Fibroblast of villous mesenchyme (primary cell): ENCODE results near the gene PRSS2. TPM values are rescaled to one million over a fixed set of nuclear protein-coding genes. Genes with fewer than 3 reads are reported as not detected.
"Not testable (repeated sequence)": the region's sequence is repeated elsewhere in the genome, so short reads cannot be mapped to it uniquely, and the experiment has no call there.

Experiments used
- DNase-seq: peaks from one replicate; pipeline ENCODE4 v3.0.0-alpha.2; 2010; ENCODE audit warnings: low read depth
- H3K4me3 ChIP-seq: 2 replicates; pipeline ENCODE4 v1.5.1; 2011; ENCODE audit warnings: low read depth, mild to moderate bottlenecking, low read length
- CTCF ChIP-seq: IDR thresholded peaks from 2 replicates; pipeline ENCODE4 v1.5.1; 2012; ENCODE audit warnings: low read depth, mild to moderate bottlenecking, low read length; ENCODE audit not compliant: insufficient read depth
- total RNA-seq: library from RNA; depleted of rRNA; stranded (reverse); fragments of >200 nt; gene quantifications from 2 replicates; pipeline ENCODE4 v1.2.3, GENCODE V29; 2012

Gene PRSS2
- total RNA-seq, 1 donor, result not detected

DNA sequence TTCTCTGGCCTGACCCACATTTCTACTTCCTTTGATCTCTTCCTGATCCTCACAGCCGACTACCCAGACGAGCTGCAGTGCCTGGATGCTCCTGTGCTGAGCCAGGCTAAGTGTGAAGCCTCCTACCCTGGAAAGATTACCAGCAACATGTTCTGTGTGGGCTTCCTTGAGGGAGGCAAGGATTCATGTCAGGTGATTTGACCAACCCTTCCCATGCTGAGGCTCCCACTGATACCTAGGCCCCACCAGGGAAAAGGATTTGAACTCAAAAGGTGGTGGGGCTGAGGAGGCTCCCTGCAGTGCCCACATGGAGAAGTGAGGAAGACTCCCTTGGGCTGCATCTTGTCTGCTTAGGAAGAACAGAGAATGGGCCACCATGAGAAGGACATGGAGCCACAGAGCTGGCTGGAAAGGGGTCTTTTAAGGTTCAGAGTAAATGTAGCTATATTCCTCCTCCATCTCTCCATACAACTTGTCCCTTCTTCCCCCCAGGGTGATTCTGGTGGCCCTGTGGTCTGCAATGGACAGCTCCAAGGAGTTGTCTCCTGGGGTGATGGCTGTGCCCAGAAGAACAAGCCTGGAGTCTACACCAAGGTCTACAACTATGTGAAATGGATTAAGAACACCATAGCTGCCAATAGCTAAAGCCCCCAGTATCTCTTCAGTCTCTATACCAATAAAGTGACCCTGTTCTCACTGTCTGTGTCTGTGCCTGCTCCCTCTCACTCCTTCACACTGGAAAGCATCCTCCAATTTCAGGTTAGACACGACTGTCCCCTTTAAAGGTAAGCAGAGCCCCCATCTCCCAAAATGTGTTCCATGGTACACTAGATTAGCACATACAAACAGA lies 18.2 kb upstream of the PRSS2 start:
- no peak for DNase-seq
- TF ChIP-seq CTCF, result no peak

GRCh38 chr7:142753366-142753765 lies 17.4 kb upstream of the PRSS2 start:
- DNase-seq, result no peak
- no peak for TF ChIP-seq CTCF
- H3K4me3 ChIP-seq, result no peak overlapping the region

More for the DNA sequence above, 18.2 kb upstream of the PRSS2 start:
- no peak overlapping the region for H3K4me3 ChIP-seq

DNA sequence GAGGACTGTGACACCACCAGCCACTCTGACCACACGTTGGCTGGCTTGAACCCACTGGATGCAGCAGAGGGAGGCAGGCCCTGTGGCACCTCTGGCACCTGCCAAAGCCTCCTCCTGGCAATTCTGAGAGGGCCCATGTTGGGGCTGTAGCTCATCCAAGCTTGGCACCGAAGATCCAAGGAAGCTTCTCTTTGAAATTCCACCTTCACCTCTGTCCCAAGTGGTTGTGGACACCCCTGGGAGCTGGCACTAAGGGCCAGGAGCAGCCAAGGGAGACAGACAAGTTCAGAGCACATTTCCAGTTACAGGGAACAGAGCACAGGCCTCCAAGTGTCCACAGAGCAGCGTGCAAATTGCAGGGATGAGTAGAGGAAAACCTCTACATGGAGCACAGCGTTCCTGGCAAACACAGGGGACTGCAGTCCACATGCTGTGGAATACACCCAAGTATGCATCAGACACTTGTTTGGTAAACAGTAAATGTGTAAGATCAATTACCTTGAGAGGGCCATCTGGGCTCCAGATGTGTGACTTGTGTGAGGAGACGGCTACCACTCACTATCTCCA lies 16.8 kb upstream of the PRSS2 start:
- not testable (repeated sequence) for H3K4me3 ChIP-seq
- peak; percentile 75 for DNase-seq

GRCh38 chr7:142754681-142755575 lies 15.8 kb upstream of the PRSS2 start:
- no peak overlapping the region for H3K4me3 ChIP-seq
- no peak for DNase-seq
- no peak for TF ChIP-seq CTCF

DNA sequence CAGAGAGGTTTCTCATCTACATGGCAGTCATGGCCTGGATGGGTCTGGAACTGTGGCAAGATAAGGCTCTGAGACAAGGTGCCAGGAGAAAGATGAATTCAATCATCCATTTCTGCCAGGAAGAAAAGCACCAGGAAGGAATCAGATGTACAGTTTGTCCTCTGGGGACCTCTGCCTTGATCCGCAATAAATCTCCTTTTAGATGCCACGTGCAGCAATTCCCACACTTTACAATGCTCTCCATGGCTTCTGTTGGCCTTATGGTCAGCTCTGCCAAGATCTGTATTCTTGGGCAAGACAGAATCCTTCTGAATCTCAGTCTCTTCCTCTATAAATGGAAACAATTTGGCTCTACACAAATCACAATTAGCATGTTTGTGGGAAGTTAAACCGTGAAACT lies 12.5 kb upstream of the PRSS2 start:
- DNase-seq, H3K4me3 ChIP-seq: not testable (repeated sequence)

- TF ChIP-seq CTCF, result no peak
- no peak overlapping the region for H3K4me3 ChIP-seq
- DNase-seq, result no peak
These were observed 11.3 kb upstream of the PRSS2 start for GRCh38 chr7:142759433-142759832.

DNA sequence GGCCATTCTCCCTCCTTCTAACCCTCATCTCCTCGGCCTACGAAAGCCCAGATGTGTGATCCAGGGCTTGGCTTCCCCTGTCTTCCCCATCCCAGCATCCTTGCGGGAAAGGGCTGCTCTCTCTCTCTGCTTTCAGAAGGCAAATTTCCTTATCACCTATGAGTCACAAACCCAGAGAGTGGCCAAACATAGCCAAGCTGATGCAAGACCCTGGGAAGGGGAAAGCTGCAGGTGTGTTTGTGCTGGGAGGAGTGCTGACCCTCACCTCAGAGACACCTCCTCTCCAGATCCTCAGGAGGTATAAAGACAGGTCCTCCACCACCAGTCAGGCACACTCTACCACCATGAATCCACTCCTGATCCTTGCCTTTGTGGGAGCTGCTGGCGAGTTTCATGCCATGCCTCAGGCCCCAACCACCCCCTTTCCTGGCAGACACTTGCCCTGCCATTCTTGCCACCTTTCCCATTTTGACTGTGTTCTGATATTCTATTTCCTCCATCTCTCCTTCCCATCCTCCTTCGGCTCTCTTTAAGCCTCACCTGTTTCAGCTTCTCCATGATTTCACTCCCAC lies 10.6 kb upstream of the PRSS2 start:
- no peak overlapping the region for H3K4me3 ChIP-seq
- no peak for TF ChIP-seq CTCF
- peak; percentile 56 for DNase-seq

- DNase-seq, result not testable (repeated sequence)
These were observed 9.2 kb upstream of the PRSS2 start for GRCh38 chr7:142761606-142762005.

More at GRCh38 chr7:142761606-142762005, 9.2 kb upstream of the PRSS2 start:
- H3K4me3 ChIP-seq, result not testable (repeated sequence)
